B cell (primary cell): Measurements from ENCODE around the gene PDE4B.

Source experiments
- CTCF ChIP-seq: fragments of 200-600 bp; IDR thresholded peaks from one replicate; pipeline ENCODE4 v1.8.0; 2022; ENCODE audit warnings: antibody characterized with exemption, mild to moderate bottlenecking
- EZH2 ChIP-seq: IDR thresholded peaks from 2 replicates; pipeline ENCODE4 v1.6.1; 2012; ENCODE audit warnings: borderline replicate concordance, low read depth, mild to moderate bottlenecking, moderate library complexity, low read length; ENCODE audit not compliant: insufficient read depth, poor library complexity, severe bottlenecking

GRCh38 chr1:66214901-66215300 lies 422.2 kb downstream of the PDE4B start:
- TF ChIP-seq CTCF (no peak), EZH2 (no peak)
